HG03442 (cell line): ENCODE measurements around the gene MIPEP.
"Not testable (repeated sequence)": the region's sequence is repeated elsewhere in the genome, so short reads cannot be mapped to it uniquely, and the experiment has no call there.

Experiments used
- ATAC-seq: cut with Tn5 transposase; IDR thresholded peaks from one replicate; pipeline ENCODE4 v1.9.1; 2021; ENCODE audit warnings: mild to moderate bottlenecking, moderate library complexity; ENCODE audit not compliant: unreplicated experiment

MIPEP gene

GRCh38 chr13:23888658-23889614 lies at the start of gene MIPEP:
TSS of gene MIPEP (minus strand) at chr13:23889400. CDS start at chr13:23889320, 80 bp downstream.
- ATAC-seq: peak; percentile 92

- no peak for ATAC-seq
Measured at GRCh38 chr13:23934520-23934919, 45.3 kb upstream of the MIPEP start.

GRCh38 chr13:23928985-23929384 lies 39.8 kb upstream of the MIPEP start:
- ATAC-seq: no peak

- ATAC-seq: no peak
Measured at GRCh38 chr13:23923031-23923430, 33.8 kb upstream of the MIPEP start.

GRCh38 chr13:23922005-23922932 lies 33.1 kb upstream of the MIPEP start:
- ATAC-seq: no peak

- no peak for ATAC-seq
Measured at GRCh38 chr13:23921451-23921888, 32.3 kb upstream of the MIPEP start.

GRCh38 chr13:23919006-23919405 lies 29.8 kb upstream of the MIPEP start:
- no peak for ATAC-seq

GRCh38 chr13:23918208-23918607 lies 29.0 kb upstream of the MIPEP start:
- no peak for ATAC-seq

GRCh38 chr13:23915308-23915707 lies 26.1 kb upstream of the MIPEP start:
- ATAC-seq: no peak

- no peak for ATAC-seq
Measured at GRCh38 chr13:23912469-23912868, 23.3 kb upstream of the MIPEP start.

- ATAC-seq: no peak
Measured at GRCh38 chr13:23909606-23910005, 20.4 kb upstream of the MIPEP start.

GRCh38 chr13:23905766-23906165 lies 16.6 kb upstream of the MIPEP start:
- ATAC-seq: no peak

GRCh38 chr13:23903906-23904280 lies 14.7 kb upstream of the MIPEP start:
- no peak for ATAC-seq

GRCh38 chr13:23902975-23903905 lies 14.0 kb upstream of the MIPEP start:
- ATAC-seq: no peak

GRCh38 chr13:23901365-23901764 lies 12.2 kb upstream of the MIPEP start:
- ATAC-seq: no peak

- no peak for ATAC-seq
Measured at GRCh38 chr13:23899555-23899954, 10.4 kb upstream of the MIPEP start.

- no peak for ATAC-seq
Measured at GRCh38 chr13:23898101-23898500, 8.9 kb upstream of the MIPEP start.

- ATAC-seq: not testable (repeated sequence)
Measured at GRCh38 chr13:23897452-23897919, 8.3 kb upstream of the MIPEP start, which contains the start of gene C1QTNF9B. TSS of gene C1QTNF9B (minus strand) at chr13:23897502.

- ATAC-seq: not testable (repeated sequence)
Measured at GRCh38 chr13:23894746-23895145, 5.5 kb upstream of the MIPEP start.

- not testable (repeated sequence) for ATAC-seq
Measured at GRCh38 chr13:23893791-23894190, 4.6 kb upstream of the MIPEP start.
